Fibroblast of lung (primary cell): ENCODE measurements around the gene FCSK.

Experiments
- CTCF ChIP-seq, 2 donors: IDR thresholded peaks in 1 of 2; conservative IDR thresholded peaks in 1 of 2; 1 replicate in 1 of 2; 2 replicates in 1 of 2; pipeline ENCODE4 v1.5.1; 2011 to 2012; ENCODE audit warnings: low read length in 2 of 2, control low read depth in 1 of 2, inconsistent platforms in 1 of 2, low read depth in 1 of 2, mild to moderate bottlenecking in 1 of 2
- EZH2 ChIP-seq: IDR thresholded peaks from 2 replicates; pipeline ENCODE4 v1.5.1; 2012; ENCODE audit warnings: low read length, control low read depth, mild to moderate bottlenecking; ENCODE audit errors: missing control alignments

- TF ChIP-seq CTCF (conservative IDR thresholded peaks at IDR 0.05 in 1 of 2, IDR thresholded peaks at IDR 0.05 in 1 of 2; ENCODE audit: low read depth in 1 of 2, low read length in 2 of 2) (no peak), EZH2 (no peak)
Measured at GRCh38 chr16:70427786-70428177, 26.6 kb upstream of the FCSK start.
